ENCODE measurements around the gene MATK.

Gene MATK

DNA sequence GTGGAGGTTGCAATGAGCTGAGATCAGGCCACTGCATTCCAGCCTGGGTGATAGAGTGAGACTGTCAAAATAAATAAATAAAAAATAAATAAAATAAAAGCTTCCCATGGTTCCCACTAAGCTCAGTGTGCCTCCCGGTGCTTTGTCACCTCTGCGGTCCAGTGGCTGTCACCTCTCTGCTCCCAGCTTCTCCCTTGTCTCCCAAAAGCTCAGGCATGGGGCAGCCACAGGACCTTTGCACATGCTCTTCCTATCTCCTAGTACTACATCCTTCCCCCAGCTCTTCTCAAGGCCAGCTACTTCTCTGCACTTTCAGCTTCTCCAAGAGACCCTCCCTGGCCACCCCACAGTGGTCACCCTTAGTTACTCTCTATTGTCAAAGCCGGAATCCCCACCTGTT is 7.6 kb upstream of the MATK start:
- Histone ChIP-seq H3K9me3 (ENCODE audit: severe bottlenecking) (peaks cover 9% of the 10 kb centered on the region), H3K27me3 (ENCODE audit: insufficient read depth, low read depth, severe bottlenecking) (no peaks in the 10 kb centered on the region), H3K27ac (no peak overlapping the region), H3K4me3 (ENCODE audit: low read depth, low read length) (no peak overlapping the region), H3K36me3 (no peaks in the 10 kb centered on the region)
- TF ChIP-seq, protein P1, sequence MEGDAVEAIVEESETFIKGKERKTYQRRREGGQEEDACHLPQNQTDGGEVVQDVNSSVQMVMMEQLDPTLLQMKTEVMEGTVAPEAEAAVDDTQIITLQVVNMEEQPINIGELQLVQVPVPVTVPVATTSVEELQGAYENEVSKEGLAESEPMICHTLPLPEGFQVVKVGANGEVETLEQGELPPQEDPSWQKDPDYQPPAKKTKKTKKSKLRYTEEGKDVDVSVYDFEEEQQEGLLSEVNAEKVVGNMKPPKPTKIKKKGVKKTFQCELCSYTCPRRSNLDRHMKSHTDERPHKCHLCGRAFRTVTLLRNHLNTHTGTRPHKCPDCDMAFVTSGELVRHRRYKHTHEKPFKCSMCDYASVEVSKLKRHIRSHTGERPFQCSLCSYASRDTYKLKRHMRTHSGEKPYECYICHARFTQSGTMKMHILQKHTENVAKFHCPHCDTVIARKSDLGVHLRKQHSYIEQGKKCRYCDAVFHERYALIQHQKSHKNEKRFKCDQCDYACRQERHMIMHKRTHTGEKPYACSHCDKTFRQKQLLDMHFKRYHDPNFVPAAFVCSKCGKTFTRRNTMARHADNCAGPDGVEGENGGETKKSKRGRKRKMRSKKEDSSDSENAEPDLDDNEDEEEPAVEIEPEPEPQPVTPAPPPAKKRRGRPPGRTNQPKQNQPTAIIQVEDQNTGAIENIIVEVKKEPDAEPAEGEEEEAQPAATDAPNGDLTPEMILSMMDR (IDR thresholded peaks at IDR 0.05; ENCODE audit: low read depth, low read length), result no peak
- no peak for DNase-seq

DNA sequence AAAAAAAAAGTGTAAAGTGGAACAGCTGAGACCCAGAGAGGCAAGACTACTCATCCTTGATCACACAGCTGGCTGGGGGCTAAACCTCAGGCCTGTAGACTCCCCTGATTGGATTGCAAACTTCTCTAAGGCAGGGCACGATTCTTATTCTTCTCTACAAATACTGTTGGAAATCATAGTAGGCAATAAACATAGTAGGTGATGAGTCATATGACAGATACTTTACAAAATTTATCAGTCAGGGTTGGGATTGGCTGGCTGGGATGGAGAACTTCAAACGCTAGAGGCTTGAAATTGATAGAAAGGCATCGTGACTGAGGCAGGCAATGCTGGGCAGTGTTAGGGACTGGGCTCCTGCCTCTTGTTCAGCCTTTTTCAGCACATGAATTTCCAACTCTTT is 5.9 kb upstream of the MATK start:
- Histone ChIP-seq H3K36me3 (no peaks in the 10 kb centered on the region), H3K4me3 (ENCODE audit: low read depth, low read length) (no peak overlapping the region), H3K27ac (no peak overlapping the region), H3K27me3 (ENCODE audit: insufficient read depth, low read depth, severe bottlenecking) (no peaks in the 10 kb centered on the region), H3K9me3 (ENCODE audit: severe bottlenecking) (peaks cover 9% of the 10 kb centered on the region)
- TF ChIP-seq, protein P1 (IDR thresholded peaks at IDR 0.05; ENCODE audit: low read depth, low read length), result no peak
- no peak for DNase-seq

DNA sequence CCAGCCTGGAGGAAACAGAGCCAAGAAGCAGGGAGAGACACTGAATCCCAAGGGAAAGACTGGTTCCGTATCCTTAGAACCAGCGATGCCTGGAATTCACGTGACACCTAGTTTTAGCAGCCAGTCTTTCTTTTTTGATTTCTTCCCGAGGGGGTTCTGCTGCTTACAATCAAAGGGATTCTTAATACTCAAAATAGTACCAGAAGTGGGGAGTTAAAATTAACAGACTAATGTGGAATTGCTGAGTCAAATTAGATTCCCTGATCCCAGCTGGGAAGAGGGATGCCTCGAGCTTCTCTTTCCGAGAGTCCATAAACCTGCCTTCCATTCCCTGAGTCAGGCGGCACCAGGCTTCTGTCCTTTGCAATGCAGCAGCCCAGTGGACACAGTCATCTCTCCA is 4.8 kb upstream of the MATK start:
- TF ChIP-seq, protein P1 (IDR thresholded peaks at IDR 0.05; ENCODE audit: low read depth, low read length), result no peak

DNA sequence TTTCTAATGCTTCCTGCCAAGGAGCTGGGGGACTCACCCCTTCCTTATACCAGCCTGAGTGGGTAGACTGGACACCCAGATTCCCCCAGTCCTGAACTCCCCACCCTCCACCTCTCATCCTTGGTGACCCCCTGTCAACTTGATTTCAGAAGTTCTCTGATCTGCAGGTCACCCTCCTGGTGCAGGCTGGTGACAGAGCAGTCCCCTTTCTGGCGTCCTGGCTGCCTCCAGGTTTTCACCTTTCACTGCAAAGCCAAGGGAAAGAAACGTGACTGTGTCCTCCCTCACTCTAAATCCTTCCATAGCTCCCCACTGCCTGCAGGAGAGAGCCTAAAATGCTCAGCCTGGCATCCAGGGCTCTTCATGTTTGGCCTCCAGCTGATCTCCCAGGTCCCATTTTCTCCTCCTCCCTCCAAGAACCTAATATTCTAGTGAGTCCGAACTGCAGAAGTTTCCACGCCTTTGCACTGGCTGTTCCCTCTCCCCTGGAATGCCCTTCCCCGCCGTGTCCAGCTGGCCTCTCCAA is 4.1 kb upstream of the MATK start:
- H3K27ac ChIP-seq, result no peak overlapping the region
- TF ChIP-seq, protein P1 (IDR thresholded peaks at IDR 0.05; ENCODE audit: low read depth, low read length), result no peak
- H3K9me3 ChIP-seq (ENCODE audit: severe bottlenecking), result no peaks in the 10 kb centered on the region
- H3K27me3 ChIP-seq (ENCODE audit: insufficient read depth, low read depth, severe bottlenecking), result no peaks in the 10 kb centered on the region
- DNase-seq, result no peak
- no peaks in the 10 kb centered on the region; the same call in 1 of the 2 replicates for H3K36me3 ChIP-seq
- H3K4me3 ChIP-seq (ENCODE audit: low read depth, low read length), result no peak overlapping the region

More for the DNA sequence above, 4.8 kb upstream of the MATK start:
- Histone ChIP-seq H3K27ac (no peak overlapping the region), H3K4me3 (ENCODE audit: low read depth, low read length) (no peak overlapping the region), H3K36me3 (no peaks in the 10 kb centered on the region; the same call in 1 of the 2 replicates), H3K9me3 (ENCODE audit: severe bottlenecking) (peaks cover under 1% of the 10 kb centered on the region), H3K27me3 (ENCODE audit: insufficient read depth, low read depth, severe bottlenecking) (no peaks in the 10 kb centered on the region)
- no peak for DNase-seq

DNA sequence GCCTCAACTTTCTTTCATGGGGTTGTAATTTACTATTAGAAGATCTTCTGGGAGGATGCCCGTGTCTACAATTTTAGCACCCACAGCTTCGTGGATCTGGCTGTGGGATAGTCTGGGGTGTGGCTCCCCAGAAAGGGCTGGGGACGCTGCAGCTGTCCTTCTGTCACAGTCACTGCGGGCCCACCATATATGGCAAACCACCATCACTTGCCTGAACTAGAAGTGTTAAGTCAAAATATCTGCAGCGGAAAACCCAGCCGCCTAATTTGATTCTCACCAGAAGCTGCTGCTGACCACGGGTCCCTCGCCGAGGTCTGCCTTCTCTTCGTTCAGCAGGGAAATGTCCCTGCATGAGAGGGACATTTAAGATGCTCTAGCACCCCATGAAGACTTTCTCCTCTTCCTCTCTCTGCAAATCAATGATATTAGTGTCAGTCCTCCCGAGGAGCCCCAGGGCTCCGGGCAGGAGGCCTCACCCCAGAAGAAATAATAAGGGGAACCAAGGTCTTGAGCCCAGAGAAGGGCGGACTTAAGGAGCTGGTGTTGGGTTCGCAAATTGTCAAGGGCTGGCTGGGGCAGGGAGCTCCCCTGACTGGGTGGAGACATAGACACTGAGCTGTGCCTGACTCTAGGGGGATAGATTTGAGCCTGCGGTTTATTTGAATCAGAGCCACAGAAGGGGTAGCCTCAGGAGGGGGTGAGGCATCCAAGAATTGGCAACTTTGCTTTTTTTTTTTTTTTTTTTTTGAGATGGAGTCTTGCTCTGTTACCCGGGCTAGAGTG is 3.0 kb upstream of the MATK start:
- Histone ChIP-seq H3K36me3 (peaks cover 1% of the 10 kb centered on the region), H3K4me3 (ENCODE audit: low read depth, low read length) (no peak overlapping the region), H3K27ac (no peak overlapping the region), H3K9me3 (ENCODE audit: severe bottlenecking) (no peaks in the 10 kb centered on the region), H3K27me3 (ENCODE audit: insufficient read depth, low read depth, severe bottlenecking) (no peaks in the 10 kb centered on the region)
- TF ChIP-seq, protein P1 (IDR thresholded peaks at IDR 0.05; ENCODE audit: low read depth, low read length), result no peak
- no peak for DNase-seq

Data from WERI-Rb-1 (cell line).